NCI-H345 treated with DMSO at 0.1 percent for 48 hours (cell line): ENCODE results near the gene ASIC4.

Experiments used
- DNase-seq: peaks from one replicate; lab custom pipeline; 2025; ENCODE audit not compliant: unreplicated experiment; lab: John Stamatoyannopoulos, UW

Gene ASIC4

GRCh38 chr2:219514196-219514761 lies at the start of gene ASIC4:
TSS of gene ASIC4 (plus strand) at chr2:219514482. CDS start at chr2:219514725, 243 bp downstream.
- no peak for DNase-seq

GRCh38 chr2:219465659-219466561 lies 48.4 kb upstream of the ASIC4 start:
- DNase-seq = no peak

GRCh38 chr2:219466816-219467735 lies 47.2 kb upstream of the ASIC4 start:
- no peak for DNase-seq

- no peak for DNase-seq
Observed at GRCh38 chr2:219467736-219468075, 46.6 kb upstream of the ASIC4 start.

GRCh38 chr2:219468410-219469185 lies 45.7 kb upstream of the ASIC4 start:
- DNase-seq = no peak

GRCh38 chr2:219469186-219469724 lies 45.0 kb upstream of the ASIC4 start:
- DNase-seq = no peak

GRCh38 chr2:219470429-219470828 lies 43.9 kb upstream of the ASIC4 start:
- DNase-seq = no peak

GRCh38 chr2:219471476-219472371 lies 42.6 kb upstream of the ASIC4 start:
- DNase-seq = no peak

GRCh38 chr2:219472629-219473187 lies 41.6 kb upstream of the ASIC4 start:
- no peak for DNase-seq

- no peak for DNase-seq
Observed at GRCh38 chr2:219473511-219473910, 40.8 kb upstream of the ASIC4 start.

- DNase-seq = no peak
Observed at GRCh38 chr2:219474285-219475060, 39.8 kb upstream of the ASIC4 start.

GRCh38 chr2:219475278-219475677 lies 39.0 kb upstream of the ASIC4 start:
- DNase-seq = no peak

GRCh38 chr2:219475697-219476651 lies 38.3 kb upstream of the ASIC4 start:
- DNase-seq = no peak

GRCh38 chr2:219476652-219477151 lies 37.6 kb upstream of the ASIC4 start:
- DNase-seq = no peak

- no peak for DNase-seq
Observed at GRCh38 chr2:219477179-219477578, 37.1 kb upstream of the ASIC4 start.

- no peak for DNase-seq
Observed at GRCh38 chr2:219477815-219478214, 36.5 kb upstream of the ASIC4 start.

- no peak for DNase-seq
Observed at GRCh38 chr2:219478916-219479315, 35.4 kb upstream of the ASIC4 start.
